Fibroblast of pulmonary artery (primary cell): ENCODE measurements around the gene NLRP9.
"Not testable (repeated sequence)": the region's sequence is repeated elsewhere in the genome, so short reads cannot be mapped to it uniquely, and the experiment has no call there.

Experiments
- DNase-seq: peaks from one replicate; pipeline ENCODE4 v3.0.0-alpha.2; 2010; ENCODE audit warnings: low read depth
- H3K4me3 ChIP-seq: replicated peaks from 2 replicates; pipeline ENCODE4 v1.5.1; 2011; ENCODE audit warnings: low read depth, mild to moderate bottlenecking, control low read depth, low read length, moderate library complexity
- CTCF ChIP-seq: IDR thresholded peaks from 2 replicates; pipeline ENCODE4 v1.5.1; 2011; ENCODE audit warnings: mild to moderate bottlenecking, control low read depth, low read length, inconsistent platforms; ENCODE audit errors: missing control alignments

The NLRP9 gene

DNA sequence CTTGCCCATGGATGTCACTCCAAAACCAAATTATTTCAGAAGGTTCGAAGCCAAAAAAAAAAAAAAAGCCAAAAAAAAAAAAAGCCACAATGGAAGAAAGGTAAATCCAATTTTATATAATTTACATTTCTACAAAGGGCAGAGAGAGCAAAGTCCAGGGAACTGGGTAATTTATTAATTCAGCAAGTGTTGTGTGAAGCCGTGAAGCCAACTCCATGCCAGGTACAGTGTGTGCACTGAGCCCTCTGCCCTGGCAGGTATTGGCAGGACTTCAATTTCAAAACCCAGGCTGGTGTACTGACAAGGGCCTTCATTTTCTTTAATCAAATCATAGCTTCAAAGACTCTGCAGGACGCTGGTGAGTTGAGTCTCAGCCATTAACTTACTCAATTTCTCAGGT, 15.2 kb upstream of the NLRP9 start:
- no peak overlapping the region for H3K4me3 ChIP-seq
- no peak for DNase-seq
- TF ChIP-seq CTCF: no peak

DNA sequence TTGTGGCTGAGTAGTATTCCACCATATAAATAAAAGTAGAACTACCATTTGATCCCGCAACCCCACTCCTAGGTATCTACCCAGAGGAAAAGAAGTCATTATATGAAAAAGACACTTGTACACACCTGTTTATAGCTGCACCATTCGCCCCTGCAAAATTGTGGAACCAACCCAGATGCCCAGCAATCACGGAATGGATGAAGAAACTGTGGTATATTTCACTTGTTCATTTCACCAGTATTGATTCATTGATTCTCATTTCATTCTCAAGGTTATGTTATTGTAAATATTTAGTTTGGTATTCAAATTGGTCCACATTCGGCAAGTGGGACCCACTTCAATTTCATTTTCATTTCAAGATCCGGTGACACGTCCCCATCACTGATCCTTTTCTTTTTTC, 12.5 kb upstream of the NLRP9 start:
- no peak for DNase-seq
- no peak for TF ChIP-seq CTCF
- no peak overlapping the region for H3K4me3 ChIP-seq

- DNase-seq, H3K4me3 ChIP-seq: not testable (repeated sequence)
Measured at GRCh38 chr19:55730378-55730777, 7.8 kb downstream of the NLRP9 start.

GRCh38 chr19:55723491-55723890, 14.7 kb downstream of the NLRP9 start:
- no peak for DNase-seq
- no peak overlapping the region for H3K4me3 ChIP-seq
- TF ChIP-seq CTCF: no peak

GRCh38 chr19:55720801-55721200, 17.4 kb downstream of the NLRP9 start:
- no peak overlapping the region for H3K4me3 ChIP-seq
- DNase-seq: no peak
- TF ChIP-seq CTCF: no peak

DNA sequence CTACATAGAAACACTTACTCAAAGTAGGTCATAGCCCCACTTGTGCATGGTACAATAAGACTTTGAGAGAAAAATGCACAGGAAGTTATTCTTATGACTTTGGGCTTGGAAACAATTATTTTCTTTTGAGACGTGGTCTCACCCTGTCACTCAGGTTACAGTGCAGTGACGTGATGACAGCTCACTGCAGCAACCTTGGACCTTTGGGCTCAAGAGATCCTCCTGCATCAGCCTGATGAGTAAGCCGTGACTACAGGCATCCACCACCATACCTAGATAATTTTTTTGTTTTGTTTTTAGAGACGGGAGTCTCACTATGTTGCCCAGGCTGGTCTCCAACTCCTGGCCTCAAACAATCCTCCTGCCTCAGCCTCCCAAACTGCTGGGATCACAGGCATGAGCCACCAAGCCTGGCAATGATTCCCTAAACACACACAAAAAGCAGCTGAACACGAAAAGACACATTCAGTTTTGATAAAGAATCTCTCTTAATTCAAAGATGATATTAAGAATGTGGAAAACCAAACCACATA, 17.9 kb downstream of the NLRP9 start:
- no peak overlapping the region for H3K4me3 ChIP-seq
- no peak for DNase-seq
- TF ChIP-seq CTCF: no peak

GRCh38 chr19:55717879-55718711, 20.1 kb downstream of the NLRP9 start:
- not testable (repeated sequence) for DNase-seq

GRCh38 chr19:55717251-55717650, 21.0 kb downstream of the NLRP9 start:
- DNase-seq: no peak
- no peak for TF ChIP-seq CTCF
- no peak overlapping the region for H3K4me3 ChIP-seq

More at GRCh38 chr19:55717879-55718711, 20.1 kb downstream of the NLRP9 start:
- not testable (repeated sequence) for H3K4me3 ChIP-seq
